ENCODE data around the gene FGD4.

Gene FGD4

DNA sequence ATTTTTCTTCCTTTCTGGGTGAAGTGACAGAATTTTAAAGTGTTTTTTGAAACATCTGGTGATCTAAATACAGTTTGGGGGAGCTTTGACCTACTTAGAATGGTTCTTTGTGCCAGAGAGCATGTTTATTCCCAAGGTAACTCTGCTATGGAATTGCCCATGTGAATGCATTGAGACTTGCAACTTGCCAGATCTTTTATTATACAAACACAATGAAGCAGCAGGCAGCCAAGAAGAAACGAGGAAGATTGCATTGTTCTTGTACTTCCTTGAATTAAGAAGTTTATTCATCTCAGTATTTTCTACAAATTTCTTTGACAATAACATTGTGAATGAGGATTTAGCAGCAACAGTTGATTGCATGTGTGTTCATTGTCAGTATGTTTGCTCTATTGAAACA is 55.5 kb downstream of the FGD4 start:
- DNase-seq (ENCODE audit: low spot score), result no peak
- FAIRE-seq, result no peak

DNA sequence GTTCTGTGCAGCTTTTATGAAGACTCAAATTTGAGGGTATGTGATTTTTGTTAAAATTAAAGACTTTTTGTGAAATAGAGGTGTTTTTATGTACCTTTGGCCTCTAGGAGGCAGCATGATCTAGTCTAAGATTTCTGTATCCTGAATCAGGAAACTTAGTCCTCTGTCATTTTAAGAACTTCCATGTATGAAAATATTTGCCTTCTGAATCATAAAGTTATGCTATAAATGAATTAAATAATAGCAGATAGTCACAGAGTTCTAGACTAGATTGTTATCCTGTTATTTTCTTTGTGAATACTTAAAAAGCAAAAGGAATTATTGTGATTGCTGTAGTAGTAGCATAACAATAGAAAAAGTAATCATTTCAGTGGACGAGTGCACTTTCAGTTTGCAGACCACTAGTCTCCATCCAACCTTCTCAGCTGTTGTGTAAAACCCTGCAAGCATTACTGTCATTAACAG is 56.3 kb downstream of the FGD4 start:
- peak; percentile 40 for DNase-seq (ENCODE audit: low spot score)
- FAIRE-seq, result no peak

DNA sequence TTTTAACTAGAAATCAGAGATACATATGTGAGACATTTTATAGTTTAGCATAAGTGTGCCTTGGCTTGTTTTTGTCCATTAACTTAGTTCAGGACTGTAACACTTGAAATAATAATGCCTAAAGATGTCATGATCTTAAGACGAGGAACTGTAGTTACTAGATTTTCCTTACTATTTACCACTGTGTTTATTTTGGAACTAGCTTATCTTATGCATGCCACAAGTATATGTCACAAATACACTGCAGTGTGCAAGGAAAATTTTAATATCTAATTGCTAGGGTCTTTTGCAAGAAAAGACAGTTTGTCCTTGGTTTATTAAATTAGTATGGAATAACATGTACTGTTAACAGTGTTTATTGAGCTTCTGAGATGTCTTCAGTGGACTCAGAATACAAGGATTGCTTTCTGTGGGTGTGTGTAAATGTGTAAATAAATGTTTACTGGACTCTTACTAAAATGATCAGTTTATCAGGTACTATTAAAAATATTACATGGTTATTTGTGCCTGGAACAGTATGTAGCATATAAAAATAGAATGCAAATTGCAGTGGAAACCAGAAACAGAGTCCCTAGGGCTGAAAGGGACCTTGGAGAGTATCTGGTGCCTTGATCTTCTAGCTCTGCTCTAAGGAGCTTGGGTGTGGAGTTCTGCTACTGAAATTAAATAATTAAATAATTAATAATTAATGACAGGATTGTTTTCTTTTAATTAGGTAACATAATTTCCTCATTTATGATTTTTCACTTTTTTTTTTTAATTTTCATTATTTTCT is 58.1 kb downstream of the FGD4 start:
- DNase-seq (ENCODE audit: low spot score), result no peak
- FAIRE-seq, result no peak

DNA sequence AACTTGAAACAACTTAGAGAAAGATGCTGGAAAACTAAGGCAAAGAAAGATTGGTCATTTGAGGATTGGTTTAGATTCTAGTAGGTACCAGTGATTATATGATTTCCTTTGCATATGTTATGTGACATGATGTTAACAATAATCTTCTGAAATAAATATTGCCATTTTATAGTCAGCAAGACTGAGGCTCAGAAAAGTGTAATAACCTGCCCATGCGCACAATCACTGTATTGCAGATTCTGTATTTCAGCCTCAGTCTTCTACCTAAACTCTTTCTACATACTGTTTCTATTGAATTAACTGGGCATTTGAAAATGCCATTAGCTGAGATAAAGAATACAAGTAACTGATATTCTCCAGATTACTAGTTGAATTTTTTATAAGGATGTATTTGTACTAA is 61.3 kb downstream of the FGD4 start:
- DNase-seq (ENCODE audit: low spot score) (no peak), FAIRE-seq (no peak)

DNA sequence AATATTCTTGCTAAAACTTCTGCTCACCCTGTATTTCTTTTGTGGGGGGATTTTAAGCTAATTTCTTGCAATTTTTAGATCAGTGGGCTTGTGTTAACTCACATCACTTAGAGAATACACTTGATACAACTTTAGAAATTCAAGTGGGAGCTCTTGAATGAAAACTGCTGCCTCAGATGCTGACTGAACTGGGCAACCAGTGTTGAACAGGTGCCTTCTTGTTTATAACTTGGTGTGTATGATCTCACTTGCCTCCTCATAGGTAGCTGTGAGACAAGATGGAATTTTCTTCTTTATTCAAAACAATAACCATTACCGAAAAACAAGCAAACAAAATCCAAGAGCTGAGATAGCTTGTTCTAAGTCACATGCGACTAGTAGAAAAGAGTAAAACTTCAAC is 63.5 kb downstream of the FGD4 start:
- no peak for FAIRE-seq

DNA sequence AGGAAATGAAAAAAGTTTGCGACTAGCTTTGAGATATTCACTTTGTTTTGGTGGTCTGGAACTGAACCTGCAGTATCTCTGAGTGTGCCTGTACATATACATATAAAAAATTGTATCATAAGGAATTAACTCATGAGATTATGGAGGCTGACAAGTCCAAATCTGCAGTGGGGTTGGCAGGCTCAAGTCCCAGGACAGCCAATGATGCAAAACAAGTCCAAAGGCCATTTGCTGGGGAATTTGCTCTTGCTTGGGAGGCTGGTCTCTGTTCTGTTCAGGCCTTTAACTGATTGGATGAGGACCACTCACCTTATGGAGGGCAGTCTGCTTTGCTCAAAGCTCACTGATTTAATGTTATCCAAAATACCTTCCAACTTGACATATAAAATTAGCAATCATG is 66.8 kb downstream of the FGD4 start:
- no peak for FAIRE-seq
- no peak for DNase-seq (ENCODE audit: low spot score)

More for the DNA sequence above, 63.5 kb downstream of the FGD4 start:
- no peak for DNase-seq (ENCODE audit: low spot score)

DNA sequence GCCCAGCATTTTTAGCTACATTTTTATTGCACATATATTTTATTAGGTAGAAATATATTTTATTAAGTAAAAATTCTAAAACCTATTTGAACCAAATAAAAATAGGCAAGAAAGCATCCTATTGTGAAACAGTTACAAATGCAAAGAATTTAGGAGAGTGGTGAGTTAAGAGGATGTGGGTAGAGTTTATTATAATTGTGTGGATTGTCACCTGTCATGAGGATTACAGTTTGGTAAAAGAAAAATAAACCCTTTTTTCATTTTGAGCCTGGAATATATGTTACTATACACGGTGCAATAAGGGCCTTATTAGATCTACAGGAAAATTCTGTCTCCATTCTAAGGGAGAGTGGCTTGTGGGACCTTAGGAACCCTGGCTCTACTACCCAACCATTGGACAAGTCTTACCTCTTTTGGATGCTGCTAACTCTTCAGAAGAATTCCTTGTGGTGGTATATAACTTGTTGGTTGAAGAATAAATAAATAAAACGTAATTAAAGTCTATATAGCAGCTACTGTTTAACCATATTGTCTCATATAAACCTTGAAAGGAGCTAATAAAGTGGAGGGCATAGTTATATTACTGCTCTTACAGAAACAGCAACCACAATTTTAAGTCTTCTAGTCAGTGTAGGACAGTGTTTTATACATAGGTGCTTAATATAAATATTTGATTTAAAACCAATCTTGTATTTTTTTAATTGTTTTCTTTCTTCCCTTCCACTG is 67.8 kb downstream of the FGD4 start:
- FAIRE-seq, result no peak
- no peak for DNase-seq (ENCODE audit: low spot score)

DNA sequence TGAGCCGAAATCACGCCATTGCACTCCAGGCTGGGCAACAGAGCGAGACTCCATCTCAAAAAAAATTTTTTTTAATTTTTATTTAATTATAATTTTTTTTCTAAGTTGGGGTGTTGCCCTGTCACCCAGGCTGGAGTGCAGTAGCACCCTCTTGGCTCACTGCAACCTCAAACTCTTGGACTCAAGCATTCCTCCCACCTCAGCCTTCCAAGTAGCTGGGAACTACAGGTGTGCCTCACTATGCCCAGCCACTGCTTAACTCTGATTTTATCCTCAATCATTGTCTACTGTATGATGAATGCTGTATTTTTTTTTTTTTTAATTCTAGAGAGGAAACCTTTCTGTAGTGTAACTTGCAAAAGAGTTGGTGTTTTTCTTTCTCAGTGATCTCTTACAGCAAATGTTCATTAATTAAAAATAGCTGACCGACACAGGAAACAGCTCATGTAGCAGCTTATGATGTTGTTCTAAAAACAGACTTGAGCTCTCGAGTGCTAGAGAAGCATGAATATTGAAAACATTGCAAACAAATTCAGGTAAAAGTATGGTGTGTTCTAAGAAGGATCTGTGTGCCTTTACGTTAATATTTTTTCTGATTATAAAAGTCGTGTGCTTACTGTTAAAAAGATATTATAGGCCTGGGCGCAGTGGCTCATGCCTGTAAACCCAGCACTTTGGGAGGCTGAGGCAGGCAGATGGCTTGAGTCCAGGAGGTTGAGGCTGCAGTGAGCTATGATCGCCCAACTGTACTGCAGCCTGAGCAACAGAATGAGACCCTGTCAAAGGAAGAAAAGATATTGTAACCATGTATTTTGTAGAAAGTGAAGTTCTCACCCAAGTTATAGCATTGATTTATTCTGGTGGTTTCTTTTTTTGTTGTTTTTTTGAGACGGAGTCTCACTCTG is 68.9 kb downstream of the FGD4 start:
- no peak for DNase-seq (ENCODE audit: low spot score)
- no peak for FAIRE-seq

DNA sequence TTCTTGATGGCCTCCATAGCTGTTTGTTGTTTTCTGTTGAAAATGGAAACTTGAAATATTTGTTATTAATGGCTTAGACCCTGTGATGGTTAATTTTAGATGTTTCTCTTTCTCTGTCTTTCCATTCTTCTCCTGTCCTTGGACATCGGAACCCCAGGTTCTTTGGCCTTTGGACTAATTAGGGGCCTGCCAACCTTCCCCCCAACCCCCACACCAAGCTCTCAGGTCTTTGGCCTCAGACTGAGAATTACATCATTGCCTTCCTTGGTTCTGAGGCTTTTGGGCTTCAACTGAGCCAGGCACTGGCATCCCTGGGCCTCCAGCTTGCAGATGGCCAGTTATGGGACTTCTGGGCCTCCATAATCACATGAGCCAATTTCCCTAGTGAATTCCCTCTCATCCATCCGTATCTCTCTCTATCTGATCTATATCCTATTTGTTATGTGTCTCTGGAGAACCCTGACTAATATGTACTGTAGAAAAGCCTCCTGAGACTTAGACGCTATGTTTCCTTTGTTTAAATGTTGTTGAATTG is 71.6 kb downstream of the FGD4 start:
- FAIRE-seq (no peak), DNase-seq (ENCODE audit: low spot score) (no peak)

DNA sequence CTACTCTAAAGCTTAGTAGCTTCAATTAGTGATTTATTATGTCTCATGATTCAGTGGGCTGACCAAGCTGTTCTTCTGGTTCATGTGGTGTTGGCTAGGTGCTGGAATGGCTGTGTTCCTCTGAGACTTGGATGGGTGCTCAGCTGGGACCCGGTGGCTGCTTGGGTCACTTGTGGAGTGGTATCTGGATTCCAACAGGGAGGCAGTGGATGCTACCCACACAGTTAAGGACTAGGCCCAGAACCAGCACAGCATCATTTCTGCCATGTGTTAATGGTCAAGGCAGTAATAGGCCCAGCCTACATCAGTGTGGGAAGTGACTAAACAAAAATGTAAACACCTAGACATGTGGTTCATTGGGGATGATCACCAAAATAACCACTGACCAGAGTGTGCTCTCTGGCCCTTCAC is 72.2 kb downstream of the FGD4 start:
- FAIRE-seq, result no peak
- DNase-seq (ENCODE audit: low spot score), result no peak

DNA sequence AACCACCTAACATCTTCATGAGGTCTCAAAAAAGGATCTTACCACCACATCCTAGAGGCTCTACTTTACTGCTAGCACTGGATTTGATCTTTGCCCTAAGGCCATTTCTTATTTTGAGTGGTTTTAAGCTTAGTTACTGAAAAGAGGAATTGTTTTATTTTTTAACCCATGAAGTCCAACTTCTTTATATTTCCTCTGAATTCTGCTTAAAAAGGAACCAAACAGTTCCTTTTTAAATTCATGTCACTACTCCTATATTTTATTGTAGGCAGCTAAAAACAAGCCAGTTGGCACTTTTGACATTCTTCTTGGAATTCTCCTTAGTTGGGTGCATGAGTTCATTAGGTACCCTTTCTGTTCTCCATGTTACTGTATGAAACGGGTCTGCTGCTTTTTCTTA is 76.4 kb downstream of the FGD4 start:
- DNase-seq (ENCODE audit: low spot score) (no peak), FAIRE-seq (no peak)

DNA sequence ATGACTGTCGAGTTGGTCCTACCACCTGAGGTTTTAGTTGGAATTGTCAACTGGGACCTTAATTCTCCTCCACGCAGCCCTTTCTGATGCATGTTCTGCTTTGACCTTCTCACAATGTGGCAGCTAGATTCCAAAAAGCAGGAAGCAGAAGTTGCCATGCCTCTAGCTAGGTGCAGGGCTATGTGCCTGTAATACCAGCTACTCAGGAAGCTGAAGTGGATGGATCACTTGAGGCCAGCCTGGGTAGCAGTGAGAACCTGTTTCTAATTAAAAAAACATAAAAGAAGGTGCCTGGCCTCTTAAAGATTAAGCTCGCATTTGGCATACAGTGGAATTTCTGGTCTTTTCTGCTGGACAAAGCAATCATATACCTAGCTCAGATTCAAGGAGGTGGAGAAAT is 77.1 kb downstream of the FGD4 start:
- DNase-seq (ENCODE audit: low spot score), result no peak
- no peak for FAIRE-seq

DNA sequence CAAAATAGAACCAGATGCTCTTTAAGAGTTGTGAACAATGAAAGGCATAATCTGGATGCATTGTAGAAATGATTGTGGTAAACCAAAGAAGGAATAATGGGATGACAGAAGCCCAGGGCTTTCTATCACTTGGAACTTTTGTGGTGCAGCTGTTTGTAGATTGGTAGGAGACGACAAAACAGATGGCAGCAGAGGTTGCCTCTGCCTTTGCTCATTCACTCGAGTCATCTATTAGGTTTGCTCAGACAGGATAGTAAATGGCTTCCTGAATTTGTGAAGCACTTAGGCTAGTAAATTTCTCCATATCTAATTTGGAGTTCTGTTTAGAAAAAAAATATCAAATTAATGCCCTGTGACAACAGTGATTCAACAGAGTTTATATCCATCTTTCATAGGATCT is 78.4 kb downstream of the FGD4 start:
- no peak for DNase-seq (ENCODE audit: low spot score)
- no peak for FAIRE-seq

DNA sequence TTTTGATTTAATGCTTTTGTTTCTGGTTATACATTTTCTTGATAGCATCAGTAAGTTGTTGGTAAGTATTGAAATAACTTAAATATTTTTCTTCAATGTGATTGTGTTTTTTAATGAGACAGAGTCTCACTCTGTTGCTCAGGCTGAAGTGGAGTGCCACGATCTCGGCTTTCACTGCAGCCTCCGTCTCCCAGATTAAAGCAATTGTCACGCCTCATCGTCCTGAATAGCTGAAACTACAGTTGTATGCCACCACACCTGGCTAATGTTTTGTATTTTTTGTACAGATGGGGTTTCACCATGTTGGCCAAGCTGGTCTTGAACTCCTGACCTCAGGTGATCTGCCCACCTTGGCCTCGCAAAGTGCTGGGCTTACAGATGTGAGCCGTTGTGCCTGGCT is 78.8 kb downstream of the FGD4 start:
- DNase-seq (ENCODE audit: low spot score) (no peak), FAIRE-seq (no peak)

DNA sequence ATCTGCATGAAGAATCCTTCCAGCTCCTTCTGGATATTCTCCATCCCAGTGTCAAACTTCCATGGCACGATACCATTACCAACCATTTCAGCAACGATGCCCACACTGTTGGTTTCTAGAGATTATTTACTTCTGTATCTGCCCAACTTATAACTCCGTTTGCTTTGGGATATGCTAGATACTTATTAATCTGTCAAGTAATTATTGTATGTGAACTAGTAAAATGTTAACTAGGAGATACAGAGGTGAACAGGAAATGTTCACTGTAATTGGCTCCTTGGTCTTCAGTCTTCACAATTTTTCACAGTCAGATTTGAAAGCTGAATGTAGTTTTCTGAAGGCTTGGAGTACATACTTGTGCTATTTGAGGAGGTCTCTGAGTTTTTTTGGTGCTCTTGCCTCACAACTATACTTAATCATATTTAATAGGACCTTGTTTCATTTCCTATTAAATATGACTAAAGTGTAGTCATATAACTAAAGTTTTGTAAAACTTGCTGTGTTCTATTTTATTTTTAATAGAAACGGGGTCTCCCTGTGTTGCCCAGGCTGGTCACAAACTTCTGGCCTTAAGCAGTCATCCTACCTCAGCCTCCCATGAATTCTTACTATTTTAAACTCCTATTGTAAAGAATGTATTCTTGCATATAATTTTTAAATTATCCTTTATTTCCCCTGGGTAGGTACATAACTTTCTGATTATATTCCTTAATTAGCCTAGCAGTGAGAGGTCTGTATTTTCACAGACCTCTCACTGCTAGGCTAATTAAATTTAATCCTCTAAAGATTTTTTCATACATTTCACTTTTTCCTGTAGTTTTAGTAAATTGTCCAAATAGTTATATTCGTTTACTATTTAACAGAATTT is 79.7 kb downstream of the FGD4 start:
- FAIRE-seq (no peak), DNase-seq (ENCODE audit: low spot score) (no peak)

DNA sequence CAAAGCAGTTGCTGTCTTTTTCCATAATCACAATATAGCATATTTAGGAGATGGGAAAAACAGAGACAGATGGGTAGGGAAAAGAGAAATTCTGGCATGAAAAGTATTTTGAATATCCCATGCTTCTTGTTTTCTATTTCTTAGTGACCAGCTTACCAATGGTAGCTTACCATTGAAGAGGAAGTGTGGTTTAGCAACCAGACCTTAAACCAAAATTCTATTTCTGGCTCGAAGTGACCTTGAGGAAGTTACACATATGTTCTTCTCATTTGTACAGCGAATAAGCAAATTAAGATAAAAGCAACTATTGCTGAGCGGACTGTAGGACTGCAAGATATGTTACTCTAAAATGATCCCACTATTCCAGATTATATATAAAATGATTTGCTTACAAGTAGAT is 82.9 kb downstream of the FGD4 start:
- FAIRE-seq, result no peak
- no peak for DNase-seq (ENCODE audit: low spot score)

DNA sequence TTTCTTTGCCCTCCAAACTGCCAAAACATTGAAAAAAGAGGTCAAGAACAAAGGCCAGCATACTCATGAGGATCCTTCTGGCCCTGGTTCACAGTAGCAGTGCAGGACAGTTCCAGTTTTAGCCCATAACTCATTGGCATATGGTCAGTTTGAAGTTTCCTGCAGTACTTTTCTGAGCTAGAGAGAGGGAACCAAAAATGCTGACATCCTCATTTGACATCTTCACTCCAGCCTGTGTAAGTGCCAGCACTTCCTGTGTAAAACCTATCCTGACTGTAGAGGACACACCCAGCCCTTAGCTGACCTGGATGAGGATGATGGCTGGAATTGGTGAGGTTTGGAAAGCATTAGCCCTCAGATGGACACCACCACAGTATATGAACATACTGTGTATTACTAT is 84.1 kb downstream of the FGD4 start:
- DNase-seq (ENCODE audit: low spot score), result no peak
- peak; percentile 17 for FAIRE-seq

DNA sequence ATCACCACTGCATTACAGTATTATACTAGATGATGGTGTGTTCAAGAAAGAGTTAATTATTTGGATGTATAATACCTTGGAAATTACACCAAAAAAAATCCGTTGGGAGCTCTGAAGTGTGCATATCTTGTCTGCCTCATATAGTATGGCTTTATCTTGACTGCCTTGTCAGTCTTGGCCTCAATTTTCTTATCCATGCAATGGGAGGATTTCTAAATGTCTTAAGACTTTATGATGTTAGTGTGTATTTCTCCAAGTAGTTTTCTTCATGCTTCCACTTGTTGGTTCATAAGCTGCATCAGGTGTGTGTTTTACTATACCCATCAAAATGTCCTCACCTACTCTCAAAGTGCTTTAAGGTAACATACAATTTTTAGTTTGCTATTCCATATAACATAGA is 84.6 kb downstream of the FGD4 start:
- no peak for FAIRE-seq

DNA sequence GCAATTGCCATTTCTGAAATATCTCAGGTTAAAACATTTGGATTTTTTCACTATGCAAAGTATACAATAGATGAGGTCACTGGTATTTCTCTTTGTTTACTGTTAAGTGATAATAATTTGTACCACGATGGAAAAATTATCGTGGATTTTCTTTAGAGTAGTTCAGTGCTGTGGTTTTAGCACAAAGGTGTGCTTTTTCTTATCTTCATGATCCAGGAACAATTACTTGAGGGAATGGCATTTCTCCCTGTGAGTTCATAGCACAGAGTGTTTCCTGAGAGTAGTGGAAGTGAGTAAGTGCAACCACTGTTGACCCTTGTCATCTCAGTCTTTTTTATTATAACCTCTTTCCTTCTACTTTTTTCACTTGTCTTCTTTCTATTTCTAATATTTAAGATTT is 86.8 kb downstream of the FGD4 start:
- no peak for FAIRE-seq
- no peak for DNase-seq (ENCODE audit: low spot score)

More for the DNA sequence above, 84.6 kb downstream of the FGD4 start:
- no peak for DNase-seq (ENCODE audit: low spot score)

DNA sequence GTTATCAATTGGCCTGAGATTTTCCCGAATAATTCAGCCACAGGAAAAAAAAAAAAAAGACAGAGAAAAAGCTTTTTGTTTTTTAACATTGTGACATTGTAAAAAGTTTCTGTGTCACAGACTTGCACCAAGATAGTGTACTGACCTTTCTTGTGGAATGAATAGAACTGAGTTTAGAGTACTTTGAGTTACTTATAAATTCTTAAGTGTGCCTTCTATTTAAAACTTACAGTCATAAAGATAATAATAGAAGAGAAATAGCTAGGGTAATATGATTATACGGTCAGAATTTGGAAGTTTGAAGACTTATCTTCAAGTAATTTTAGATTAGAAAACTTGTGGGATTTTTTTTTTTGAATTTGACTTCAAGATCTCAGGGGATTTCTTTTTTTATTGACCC is 88.8 kb downstream of the FGD4 start:
- no peak for FAIRE-seq
- no peak for DNase-seq (ENCODE audit: low spot score)

DNA sequence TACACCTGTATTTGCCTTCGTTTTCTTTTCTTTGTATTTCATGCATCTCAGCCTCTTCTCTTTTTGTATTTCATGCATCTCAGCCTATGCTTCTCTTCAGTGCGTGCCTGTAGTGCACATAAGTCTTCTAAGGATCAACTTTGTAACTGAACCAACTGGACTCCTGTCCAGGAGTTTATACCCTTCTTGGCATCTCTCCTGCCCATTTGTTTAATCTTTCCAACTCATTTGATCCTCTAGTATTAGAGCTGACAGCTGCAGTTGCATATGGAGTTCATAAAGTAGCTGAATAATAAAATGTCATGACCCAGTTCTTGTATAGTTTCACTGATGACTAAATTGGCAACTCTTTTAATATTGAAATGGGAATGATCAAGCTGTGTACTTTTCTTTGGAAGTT is 89.7 kb downstream of the FGD4 start:
- no peak for FAIRE-seq
- no peak for DNase-seq (ENCODE audit: low spot score)

Measured in urothelium cell line (cell line).